Ascending aorta (tissue), 2 donors: ENCODE measurements around the gene RAPGEF4. TPM values are rescaled to one million over a fixed set of nuclear protein-coding genes. Genes with fewer than 3 reads are reported as not detected.

Experiments used
- DNase-seq, 2 donors: peaks; one replicate each; pipeline ENCODE4 v3.0.0-alpha.2; 2019; ENCODE audit warnings: low spot score in 2 of 2
- H3K27ac ChIP-seq, 2 donors: fragments of 200-600 bp; sonication (generic); one replicate each; pipeline ENCODE4 v1.5.1; 2016 to 2017; ENCODE audit warnings: mild to moderate bottlenecking in 1 of 2
- H3K27me3 ChIP-seq: fragments of 200-600 bp; sonication (generic); one replicate; pipeline ENCODE4 v1.5.1; 2017
- H3K36me3 ChIP-seq, 2 donors: fragments of 200-600 bp; sonication (generic); one replicate each; pipeline ENCODE4 v1.5.1; 2016
- H3K4me1 ChIP-seq, 2 donors: fragments of 200-600 bp; sonication (generic); one replicate each; pipeline ENCODE4 v1.5.1; 2016 to 2017; ENCODE audit warnings: mild to moderate bottlenecking in 1 of 2
- H3K4me3 ChIP-seq, 2 donors: fragments of 200-600 bp; sonication (generic); one replicate each; pipeline ENCODE4 v1.5.1; 2016 to 2017; ENCODE audit warnings: mild to moderate bottlenecking in 1 of 2
- H3K9me3 ChIP-seq, 2 donors: fragments of 200-600 bp; sonication (generic); one replicate each; pipeline ENCODE4 v1.5.1; 2016
- CTCF ChIP-seq, 3 experiments: fragments of 200-600 bp in 2 of 3; fragments of 450-650 bp in 1 of 3; sonication (generic) in 2 of 3; IDR thresholded peaks; one replicate each; pipeline ENCODE4 v1.5.1; 2016 to 2019; ENCODE audit warnings: antibody characterized with exemption in 3 of 3, mild to moderate bottlenecking in 1 of 3, moderate library complexity in 1 of 3
- intact Hi-C: fragments of 100-400 bp; cut with DNase I; formaldehyde crosslinking; loops from one replicate; pipeline ENCODE4 v1.15.1; 2023
- total RNA-seq: library from RNA; depleted of rRNA; stranded (reverse); fragments of >200 nt; gene quantifications from one replicate; pipeline ENCODE4 v1.1.0, GENCODE V29; 2016

Gene RAPGEF4
- total RNA-seq, 1 donor from 2014 or later: 79.9 TPM

- DNase-seq: no peak
- Histone ChIP-seq H3K36me3 (no peaks in the 10 kb centered on the region), H3K27ac (no peak overlapping the region), H3K4me3 (no peak overlapping the region), H3K27me3 (no peaks in the 10 kb centered on the region), H3K4me1 (peaks cover 0 to under 1% of the 10 kb centered on the region in 2 donors), H3K9me3 (no peaks in the 10 kb centered on the region)
- intact Hi-C loops: no loop called here
- no peak for TF ChIP-seq CTCF (IDR thresholded peaks at IDR 0.05)
Observed at GRCh38 chr2:172921532-172922236, 186.0 kb downstream of the RAPGEF4 start.

DNA sequence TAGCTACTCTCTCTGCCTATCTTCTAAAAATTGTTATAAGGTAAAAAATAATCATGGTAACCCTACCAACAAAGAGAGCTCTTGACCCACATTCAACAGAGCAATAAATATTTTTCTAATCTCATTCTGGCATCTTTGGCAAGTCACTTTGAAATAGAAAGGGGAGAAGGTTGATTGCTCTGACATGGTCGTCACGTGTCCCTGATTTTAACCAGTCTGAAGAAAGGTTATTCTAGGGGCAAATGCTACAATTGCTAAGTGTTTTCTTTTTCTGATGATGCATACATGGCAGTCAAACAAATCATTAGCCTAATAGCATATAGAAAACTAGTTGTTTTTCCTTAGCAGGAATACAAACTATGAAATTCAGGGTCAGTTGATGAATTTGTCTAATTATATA, 186.7 kb downstream of the RAPGEF4 start:
- DNase-seq: no peak
- no peak for TF ChIP-seq CTCF (IDR thresholded peaks at IDR 0.05)
- Histone ChIP-seq H3K27ac (no peak overlapping the region), H3K4me3 (no peak overlapping the region), H3K9me3 (no peaks in the 10 kb centered on the region), H3K27me3 (no peaks in the 10 kb centered on the region), H3K36me3 (no peaks in the 10 kb centered on the region), H3K4me1 (peaks cover 0 to 6% of the 10 kb centered on the region in 2 donors)
- intact Hi-C loops: no loop called here

DNA sequence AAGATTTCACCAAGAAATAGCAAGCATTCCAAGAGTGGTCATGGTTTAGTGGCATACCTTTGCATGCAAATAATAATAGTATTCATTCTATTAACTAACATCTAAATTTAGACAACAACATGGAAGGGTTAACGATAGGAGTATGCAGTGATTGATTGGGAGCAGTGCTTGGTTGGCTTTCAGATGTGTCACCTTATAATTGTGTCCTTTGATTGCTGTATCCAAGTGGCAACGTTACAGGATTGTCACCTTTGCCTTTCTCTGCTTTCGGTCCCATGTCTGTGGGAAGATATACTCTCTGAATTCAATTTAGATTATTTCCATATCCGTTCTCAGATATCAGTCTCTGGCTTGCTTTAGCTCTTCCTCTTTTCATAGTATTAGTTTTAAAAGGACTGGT, 187.2 kb downstream of the RAPGEF4 start:
- TF ChIP-seq CTCF (IDR thresholded peaks at IDR 0.05): no peak
- H3K4me3 ChIP-seq: no peak overlapping the region
- H3K27ac ChIP-seq: no peak overlapping the region
- no peaks in the 10 kb centered on the region for H3K36me3 ChIP-seq
- no peaks in the 10 kb centered on the region for H3K27me3 ChIP-seq
- H3K9me3 ChIP-seq: no peaks in the 10 kb centered on the region
- no peak for DNase-seq
- intact Hi-C loops: no loop called here
- peaks cover 0 to 8% of the 10 kb centered on the region in 2 donors for H3K4me1 ChIP-seq

GRCh38 chr2:172924097-172924660, 188.5 kb downstream of the RAPGEF4 start:
- Histone ChIP-seq H3K9me3 (no peaks in the 10 kb centered on the region), H3K4me1 (peaks cover 0 to 19% of the 10 kb centered on the region in 2 donors)

GRCh38 chr2:172925600-172925999, 190.0 kb downstream of the RAPGEF4 start:
- Histone ChIP-seq H3K4me1 (peaks cover 2 to 19% of the 10 kb centered on the region in 2 donors), H3K27ac (no peak overlapping the region), H3K27me3 (no peaks in the 10 kb centered on the region), H3K4me3 (no peak overlapping the region), H3K9me3 (no peaks in the 10 kb centered on the region), H3K36me3 (no peaks in the 10 kb centered on the region)
- intact Hi-C loops: no loop called here
- no peak for TF ChIP-seq CTCF (IDR thresholded peaks at IDR 0.05)
- no peak for DNase-seq

More at GRCh38 chr2:172924097-172924660, 188.5 kb downstream of the RAPGEF4 start:
- Histone ChIP-seq H3K36me3 (no peaks in the 10 kb centered on the region), H3K27me3 (no peaks in the 10 kb centered on the region), H3K27ac (no peak overlapping the region), H3K4me3 (no peak overlapping the region)
- no peak for TF ChIP-seq CTCF (IDR thresholded peaks at IDR 0.05)
- intact Hi-C loops: no loop called here
- DNase-seq: no peak
